GM18858 (cell line): Measurements from ENCODE around the gene CHST3.
"Not testable (repeated sequence)": the region's sequence is repeated elsewhere in the genome, so short reads cannot be mapped to it uniquely, and the experiment has no call there.

Source experiments
- ATAC-seq: cut with Tn5 transposase; IDR thresholded peaks from one replicate; pipeline ENCODE4 v1.9.1; 2021; ENCODE audit not compliant: unreplicated experiment

The CHST3 gene

GRCh38 chr10:72027498-72027897 lies 63.3 kb downstream of the CHST3 start:
- no peak for ATAC-seq

GRCh38 chr10:72029414-72029813 lies 65.2 kb downstream of the CHST3 start:
- ATAC-seq, result no peak

GRCh38 chr10:72030762-72031543 lies 66.8 kb downstream of the CHST3 start:
- no peak for ATAC-seq

- ATAC-seq, result no peak
Observed at GRCh38 chr10:72031706-72032105, 67.5 kb downstream of the CHST3 start.

- not testable (repeated sequence) for ATAC-seq
Observed at GRCh38 chr10:72032409-72033162, 68.4 kb downstream of the CHST3 start.

- no peak for ATAC-seq
Observed at GRCh38 chr10:72034040-72034499, 69.9 kb downstream of the CHST3 start.

GRCh38 chr10:72034761-72035160 lies 70.6 kb downstream of the CHST3 start:
- ATAC-seq, result no peak

- ATAC-seq, result no peak
Observed at GRCh38 chr10:72035252-72035887, 71.2 kb downstream of the CHST3 start.

- no peak for ATAC-seq
Observed at GRCh38 chr10:72037266-72037665, 73.1 kb downstream of the CHST3 start.

GRCh38 chr10:72037811-72038210 lies 73.6 kb downstream of the CHST3 start:
- ATAC-seq, result no peak

GRCh38 chr10:72038458-72039001 lies 74.3 kb downstream of the CHST3 start:
- no peak for ATAC-seq

- ATAC-seq, result no peak
Observed at GRCh38 chr10:72039377-72039776, 75.2 kb downstream of the CHST3 start.

- no peak for ATAC-seq
Observed at GRCh38 chr10:72041491-72041890, 77.3 kb downstream of the CHST3 start.

GRCh38 chr10:72043016-72043834 lies 79.0 kb downstream of the CHST3 start:
- ATAC-seq, result no peak

GRCh38 chr10:72044417-72045041 lies 80.3 kb downstream of the CHST3 start:
- no peak for ATAC-seq

GRCh38 chr10:72045586-72045985 lies 81.4 kb downstream of the CHST3 start:
- no peak for ATAC-seq

GRCh38 chr10:72048450-72049124 lies 84.4 kb downstream of the CHST3 start:
- ATAC-seq, result peak; percentile 37

GRCh38 chr10:72049472-72049871 lies 85.3 kb downstream of the CHST3 start:
- no peak for ATAC-seq

GRCh38 chr10:72049969-72050781 lies 86.0 kb downstream of the CHST3 start:
- no peak for ATAC-seq
